ENCODE measurements around the gene STAB1.

DNA sequence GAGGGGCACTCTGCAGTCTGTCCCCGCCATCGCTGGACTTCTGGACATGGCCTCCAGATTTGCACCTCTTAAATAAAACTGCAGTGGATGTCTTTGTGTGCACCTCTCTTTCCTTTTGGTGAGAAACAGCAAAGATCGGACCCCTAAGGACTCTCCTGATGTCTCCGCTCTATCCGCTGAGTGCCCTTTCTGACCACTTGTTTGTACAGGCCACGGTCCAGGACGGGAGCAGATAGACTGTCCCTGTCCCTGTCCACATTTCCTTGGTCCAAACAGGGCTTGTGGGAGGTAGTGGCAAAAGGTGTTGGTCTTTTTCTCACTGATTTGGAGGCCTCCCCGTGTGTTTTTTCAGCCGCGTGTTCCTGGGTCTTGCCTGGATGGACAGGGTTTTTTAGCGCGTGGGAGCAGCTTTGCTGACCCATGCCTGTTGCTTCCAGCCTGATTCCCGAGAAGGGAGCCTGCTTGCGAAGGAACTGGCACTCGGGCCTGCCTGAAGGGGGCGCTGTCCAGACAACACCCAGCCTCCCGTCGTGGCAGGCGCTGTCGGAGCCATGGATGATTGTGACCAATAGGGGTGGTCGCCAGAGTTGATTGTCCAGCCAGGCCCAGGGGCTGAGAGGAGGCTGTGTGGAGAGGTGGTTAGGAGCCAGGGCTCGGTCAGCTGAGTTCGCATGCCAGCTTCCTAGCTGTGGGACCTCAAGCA is 13.2 kb upstream of the STAB1 start:
- no peak for TF ChIP-seq POLR2A (IDR thresholded peaks at IDR 0.05; ENCODE audit: control extremely low read depth in 1 of 2, low read depth in 2 of 2, low read length in 2 of 2)
- TF ChIP-seq, protein P1, sequence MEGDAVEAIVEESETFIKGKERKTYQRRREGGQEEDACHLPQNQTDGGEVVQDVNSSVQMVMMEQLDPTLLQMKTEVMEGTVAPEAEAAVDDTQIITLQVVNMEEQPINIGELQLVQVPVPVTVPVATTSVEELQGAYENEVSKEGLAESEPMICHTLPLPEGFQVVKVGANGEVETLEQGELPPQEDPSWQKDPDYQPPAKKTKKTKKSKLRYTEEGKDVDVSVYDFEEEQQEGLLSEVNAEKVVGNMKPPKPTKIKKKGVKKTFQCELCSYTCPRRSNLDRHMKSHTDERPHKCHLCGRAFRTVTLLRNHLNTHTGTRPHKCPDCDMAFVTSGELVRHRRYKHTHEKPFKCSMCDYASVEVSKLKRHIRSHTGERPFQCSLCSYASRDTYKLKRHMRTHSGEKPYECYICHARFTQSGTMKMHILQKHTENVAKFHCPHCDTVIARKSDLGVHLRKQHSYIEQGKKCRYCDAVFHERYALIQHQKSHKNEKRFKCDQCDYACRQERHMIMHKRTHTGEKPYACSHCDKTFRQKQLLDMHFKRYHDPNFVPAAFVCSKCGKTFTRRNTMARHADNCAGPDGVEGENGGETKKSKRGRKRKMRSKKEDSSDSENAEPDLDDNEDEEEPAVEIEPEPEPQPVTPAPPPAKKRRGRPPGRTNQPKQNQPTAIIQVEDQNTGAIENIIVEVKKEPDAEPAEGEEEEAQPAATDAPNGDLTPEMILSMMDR (IDR thresholded peaks at IDR 0.05; ENCODE audit: control extremely low read depth in 1 of 3, insufficient read depth in 1 of 3, low read depth in 1 of 3, low read length in 3 of 3) = peak in 2 of 3 experiments; percentile 82 to 98; a peak in 3 of 4 replicates
- TF ChIP-seq KDM1A (IDR thresholded peaks at IDR 0.05; ENCODE audit: borderline replicate concordance, low read length) = no peak
- 0 out of 2 replicates have a peak, but pooled peaks have one; percentile 21 for TF ChIP-seq POLR2AphosphoS5 (IDR thresholded peaks at IDR 0.05; ENCODE audit: low read depth, low read length)
- no peak for TF ChIP-seq SP1 (IDR thresholded peaks at IDR 0.05; ENCODE audit: low read depth, low read length)
- TF ChIP-seq, protein P2, sequence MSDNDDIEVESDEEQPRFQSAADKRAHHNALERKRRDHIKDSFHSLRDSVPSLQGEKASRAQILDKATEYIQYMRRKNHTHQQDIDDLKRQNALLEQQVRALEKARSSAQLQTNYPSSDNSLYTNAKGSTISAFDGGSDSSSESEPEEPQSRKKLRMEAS (IDR thresholded peaks at IDR 0.05) = peak; percentile 38; the same call in 1 of the 2 replicates
- TF ChIP-seq EZH2 (IDR thresholded peaks at IDR 0.05; ENCODE audit: low read depth, low read length, severe bottlenecking) = no peak
- TF ChIP-seq RAD21 (IDR thresholded peaks at IDR 0.05 in 1 of 2, conservative IDR thresholded peaks at IDR 0.05 in 1 of 2; ENCODE audit: low read depth in 2 of 2, low read length in 2 of 2) = peak; percentile 62 to 71
- TF ChIP-seq, protein P3, sequence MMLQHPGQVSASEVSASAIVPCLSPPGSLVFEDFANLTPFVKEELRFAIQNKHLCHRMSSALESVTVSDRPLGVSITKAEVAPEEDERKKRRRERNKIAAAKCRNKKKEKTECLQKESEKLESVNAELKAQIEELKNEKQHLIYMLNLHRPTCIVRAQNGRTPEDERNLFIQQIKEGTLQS (IDR thresholded peaks at IDR 0.05; ENCODE audit: insufficient read depth, low read depth, low read length) = no peak
- TF ChIP-seq HDAC2 (IDR thresholded peaks at IDR 0.05; ENCODE audit: borderline replicate concordance in 1 of 2, low read depth in 2 of 2, low read length in 2 of 2) = no peak
- TF ChIP-seq SUZ12 (IDR thresholded peaks at IDR 0.05; ENCODE audit: low read length) = no peak
- TF ChIP-seq, protein P4, sequence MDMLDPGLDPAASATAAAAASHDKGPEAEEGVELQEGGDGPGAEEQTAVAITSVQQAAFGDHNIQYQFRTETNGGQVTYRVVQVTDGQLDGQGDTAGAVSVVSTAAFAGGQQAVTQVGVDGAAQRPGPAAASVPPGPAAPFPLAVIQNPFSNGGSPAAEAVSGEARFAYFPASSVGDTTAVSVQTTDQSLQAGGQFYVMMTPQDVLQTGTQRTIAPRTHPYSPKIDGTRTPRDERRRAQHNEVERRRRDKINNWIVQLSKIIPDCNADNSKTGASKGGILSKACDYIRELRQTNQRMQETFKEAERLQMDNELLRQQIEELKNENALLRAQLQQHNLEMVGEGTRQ (IDR thresholded peaks at IDR 0.05; ENCODE audit: low read length) = no peak
- no peak for TF ChIP-seq TAF1 (IDR thresholded peaks at IDR 0.05; ENCODE audit: low read depth, low read length)
- peak in 1 of 2 experiments; percentile 50; a peak in 1 of 4 replicates for TF ChIP-seq SIN3A (conservative IDR thresholded peaks at IDR 0.05 in 1 of 2, IDR thresholded peaks at IDR 0.05 in 1 of 2; ENCODE audit: low read depth in 1 of 2, low read length in 2 of 2)
